GM12865 (cell line): ENCODE results near the gene PKN1.

Experiments used
- DNase-seq: peaks from one replicate; pipeline ENCODE4 v3.0.0; 2010; ENCODE audit warnings: low read depth
- H3K4me3 ChIP-seq: 2 replicates; pipeline ENCODE4 v1.5.1; 2011; ENCODE audit warnings: mild to moderate bottlenecking, low read depth, low read length, control low read depth
- TF ChIP-seq, protein P1 (sequence below): IDR thresholded peaks from 2 replicates; pipeline ENCODE4 v1.5.1; 2011; ENCODE audit warnings: low read length, control low read depth, low read depth, inconsistent platforms; ENCODE audit not compliant: insufficient read depth; ENCODE audit errors: missing control alignments

Gene PKN1

DNA sequence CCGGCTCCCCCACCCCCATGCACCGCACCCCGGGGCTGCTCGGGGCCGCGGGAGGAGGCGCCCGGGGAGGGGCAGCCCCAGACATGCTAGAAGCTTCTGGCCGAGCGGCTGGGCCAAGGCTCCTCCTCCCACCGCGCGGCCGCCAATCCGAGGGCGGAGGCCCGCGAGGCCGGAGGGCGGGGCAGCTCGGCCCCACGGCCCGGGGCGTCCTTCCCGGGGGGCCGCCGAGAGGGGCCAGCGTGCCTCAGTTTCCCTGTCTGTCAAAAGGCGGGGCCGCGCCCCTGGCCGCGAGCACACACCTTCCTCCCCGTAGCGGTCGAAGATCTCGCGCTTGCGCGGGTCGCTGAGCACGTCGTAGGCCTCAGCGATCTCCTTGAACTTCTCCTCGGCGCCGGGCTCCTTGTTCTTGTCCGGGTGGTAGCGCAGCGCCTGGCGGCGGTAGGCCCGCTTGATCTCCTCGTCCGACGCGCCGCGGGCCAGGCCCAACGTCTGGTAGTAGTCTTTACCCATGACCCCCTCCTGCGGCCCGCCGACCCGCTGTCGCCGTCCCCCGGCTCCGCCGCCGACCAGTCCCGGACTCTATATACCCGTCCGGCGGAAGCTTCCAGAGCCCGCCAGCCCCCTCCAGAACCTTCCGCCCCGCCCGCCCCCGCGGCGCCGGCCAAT is 84.9 kb downstream of the PKN1 start, which contains the start of gene DNAJB1:
DNAJB1 (minus strand) TSS at position 558 of the 666 bp plus-strand sequence; CDS start at position 510, 48 bp downstream.
- DNase-seq = peak; percentile 86
- H3K4me3 ChIP-seq = peak within 1 kb of the TSS; percentile 88
- TF ChIP-seq, protein P1, sequence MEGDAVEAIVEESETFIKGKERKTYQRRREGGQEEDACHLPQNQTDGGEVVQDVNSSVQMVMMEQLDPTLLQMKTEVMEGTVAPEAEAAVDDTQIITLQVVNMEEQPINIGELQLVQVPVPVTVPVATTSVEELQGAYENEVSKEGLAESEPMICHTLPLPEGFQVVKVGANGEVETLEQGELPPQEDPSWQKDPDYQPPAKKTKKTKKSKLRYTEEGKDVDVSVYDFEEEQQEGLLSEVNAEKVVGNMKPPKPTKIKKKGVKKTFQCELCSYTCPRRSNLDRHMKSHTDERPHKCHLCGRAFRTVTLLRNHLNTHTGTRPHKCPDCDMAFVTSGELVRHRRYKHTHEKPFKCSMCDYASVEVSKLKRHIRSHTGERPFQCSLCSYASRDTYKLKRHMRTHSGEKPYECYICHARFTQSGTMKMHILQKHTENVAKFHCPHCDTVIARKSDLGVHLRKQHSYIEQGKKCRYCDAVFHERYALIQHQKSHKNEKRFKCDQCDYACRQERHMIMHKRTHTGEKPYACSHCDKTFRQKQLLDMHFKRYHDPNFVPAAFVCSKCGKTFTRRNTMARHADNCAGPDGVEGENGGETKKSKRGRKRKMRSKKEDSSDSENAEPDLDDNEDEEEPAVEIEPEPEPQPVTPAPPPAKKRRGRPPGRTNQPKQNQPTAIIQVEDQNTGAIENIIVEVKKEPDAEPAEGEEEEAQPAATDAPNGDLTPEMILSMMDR = no peak

- peak overlapping the region; percentile 46 for H3K4me3 ChIP-seq
- DNase-seq = no peak
- TF ChIP-seq, protein P1 = no peak
Measured at GRCh38 chr19:14519245-14519859, 86.2 kb downstream of the PKN1 start.

DNA sequence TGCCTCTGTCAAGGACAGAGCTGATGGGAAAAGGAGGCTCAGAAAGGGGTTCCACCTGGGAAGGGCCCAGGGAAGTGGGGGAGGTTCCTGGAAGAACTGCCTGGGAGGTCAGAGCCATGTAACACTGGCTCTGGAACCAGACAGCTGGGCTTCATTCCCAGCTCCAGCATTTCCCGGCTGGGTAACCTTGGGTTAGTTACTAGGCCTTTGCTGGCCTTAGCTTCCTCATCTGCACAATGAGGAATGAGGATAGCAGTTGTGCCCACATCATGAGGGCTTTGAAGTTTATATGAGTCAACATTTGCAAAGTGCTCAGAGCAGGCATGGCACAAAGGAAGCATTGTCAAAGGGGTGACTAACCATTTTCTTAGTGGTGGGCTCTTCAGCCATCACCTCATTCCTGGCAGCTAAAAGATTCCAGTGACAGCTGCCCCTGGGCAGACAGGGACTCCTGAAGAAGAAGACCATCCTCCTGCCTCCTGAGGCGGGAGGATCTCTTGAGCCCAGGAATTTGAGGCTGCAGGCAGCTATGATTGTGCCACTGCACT is 86.8 kb downstream of the PKN1 start:
- H3K4me3 ChIP-seq = no peak overlapping the region
- DNase-seq = no peak
- TF ChIP-seq, protein P1 = no peak

DNA sequence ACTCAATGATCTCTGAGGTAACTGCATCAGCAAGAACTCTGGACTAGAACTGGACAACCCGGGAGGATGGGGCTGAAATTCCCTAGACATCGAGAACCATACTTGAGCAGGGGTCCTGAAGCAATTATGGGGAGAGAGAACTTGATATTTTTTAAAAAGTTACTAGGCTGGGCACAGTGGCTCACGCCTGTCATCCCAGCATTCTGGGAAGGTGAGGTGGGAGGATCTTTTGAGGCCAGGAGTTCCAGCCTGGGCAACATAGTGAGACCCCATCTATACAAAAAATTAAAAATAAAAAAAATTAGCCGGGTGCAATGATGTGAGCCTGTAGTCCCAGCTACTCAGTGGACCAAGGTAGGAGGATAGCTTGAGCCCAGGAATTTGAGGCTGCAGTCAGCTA is 87.4 kb downstream of the PKN1 start:
- TF ChIP-seq, protein P1 = no peak
- DNase-seq = no peak
- no peak overlapping the region for H3K4me3 ChIP-seq
